ENCODE data around the gene DGKA.

The DGKA gene

DNA sequence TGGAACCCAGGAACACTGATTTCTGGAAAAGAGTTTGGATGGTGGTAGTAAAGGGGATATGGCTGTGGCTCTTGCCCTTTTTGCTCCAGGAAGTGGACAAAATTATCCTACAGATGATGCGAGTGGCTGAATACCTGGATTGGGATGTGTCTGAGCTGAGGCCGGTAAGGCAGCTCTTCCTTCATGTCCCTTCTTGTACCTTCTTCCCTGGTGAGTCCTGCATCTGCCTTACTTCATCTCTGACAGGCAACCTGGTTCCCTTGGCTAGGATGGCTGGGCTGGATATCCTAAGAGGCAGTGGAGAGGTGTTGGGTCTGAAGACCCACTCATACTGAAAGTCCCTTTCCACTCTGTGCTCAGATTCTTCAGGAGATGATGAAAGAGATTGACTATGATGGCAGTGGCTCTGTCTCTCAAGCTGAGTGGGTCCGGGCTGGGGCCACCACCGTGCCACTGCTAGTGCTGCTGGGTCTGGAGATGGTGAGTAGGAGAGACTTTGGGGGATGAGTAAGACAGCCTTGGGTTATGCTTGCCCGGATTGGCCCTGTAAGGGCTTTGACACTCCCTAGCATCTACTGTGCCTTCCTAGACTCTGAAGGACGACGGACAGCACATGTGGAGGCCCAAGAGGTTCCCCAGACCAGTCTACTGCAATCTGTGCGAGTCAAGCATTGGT lies 8.0 kb downstream of the DGKA start:
- ATAC-seq: no peak
- TF ChIP-seq ESRRG (CRISPR knock-in tag; IDR thresholded peaks at IDR 0.05) (no peak), ZFP3 (CRISPR knock-in tag; IDR thresholded peaks at IDR 0.05) (no peak), CSDC2 (CRISPR knock-in tag; IDR thresholded peaks at IDR 0.05) (no peak), ZC3H10 (CRISPR knock-in tag; IDR thresholded peaks at IDR 0.05) (no peak), ISL1 (CRISPR knock-in tag; IDR thresholded peaks at IDR 0.05) (no peak), BACH2 (CRISPR knock-in tag; IDR thresholded peaks at IDR 0.05; ENCODE audit: borderline replicate concordance) (no peak), ZNF8 (CRISPR knock-in tag; IDR thresholded peaks at IDR 0.05) (no peak), SNAI2 (CRISPR knock-in tag; IDR thresholded peaks at IDR 0.05) (no peak), GLIS3 (CRISPR knock-in tag; IDR thresholded peaks at IDR 0.05) (no peak), ZNF70 (CRISPR knock-in tag; IDR thresholded peaks at IDR 0.05) (no peak), ARNTL (CRISPR knock-in tag; IDR thresholded peaks at IDR 0.05; ENCODE audit: borderline replicate concordance, low read depth) (no peak)
- TF ChIP-seq, protein P1, sequence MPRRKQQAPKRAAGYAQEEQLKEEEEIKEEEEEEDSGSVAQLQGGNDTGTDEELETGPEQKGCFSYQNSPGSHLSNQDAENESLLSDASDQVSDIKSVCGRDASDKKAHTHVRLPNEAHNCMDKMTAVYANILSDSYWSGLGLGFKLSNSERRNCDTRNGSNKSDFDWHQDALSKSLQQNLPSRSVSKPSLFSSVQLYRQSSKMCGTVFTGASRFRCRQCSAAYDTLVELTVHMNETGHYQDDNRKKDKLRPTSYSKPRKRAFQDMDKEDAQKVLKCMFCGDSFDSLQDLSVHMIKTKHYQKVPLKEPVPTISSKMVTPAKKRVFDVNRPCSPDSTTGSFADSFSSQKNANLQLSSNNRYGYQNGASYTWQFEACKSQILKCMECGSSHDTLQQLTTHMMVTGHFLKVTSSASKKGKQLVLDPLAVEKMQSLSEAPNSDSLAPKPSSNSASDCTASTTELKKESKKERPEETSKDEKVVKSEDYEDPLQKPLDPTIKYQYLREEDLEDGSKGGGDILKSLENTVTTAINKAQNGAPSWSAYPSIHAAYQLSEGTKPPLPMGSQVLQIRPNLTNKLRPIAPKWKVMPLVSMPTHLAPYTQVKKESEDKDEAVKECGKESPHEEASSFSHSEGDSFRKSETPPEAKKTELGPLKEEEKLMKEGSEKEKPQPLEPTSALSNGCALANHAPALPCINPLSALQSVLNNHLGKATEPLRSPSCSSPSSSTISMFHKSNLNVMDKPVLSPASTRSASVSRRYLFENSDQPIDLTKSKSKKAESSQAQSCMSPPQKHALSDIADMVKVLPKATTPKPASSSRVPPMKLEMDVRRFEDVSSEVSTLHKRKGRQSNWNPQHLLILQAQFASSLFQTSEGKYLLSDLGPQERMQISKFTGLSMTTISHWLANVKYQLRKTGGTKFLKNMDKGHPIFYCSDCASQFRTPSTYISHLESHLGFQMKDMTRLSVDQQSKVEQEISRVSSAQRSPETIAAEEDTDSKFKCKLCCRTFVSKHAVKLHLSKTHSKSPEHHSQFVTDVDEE (CRISPR knock-in tag; IDR thresholded peaks at IDR 0.05): no peak
- TF ChIP-seq, protein P2, sequence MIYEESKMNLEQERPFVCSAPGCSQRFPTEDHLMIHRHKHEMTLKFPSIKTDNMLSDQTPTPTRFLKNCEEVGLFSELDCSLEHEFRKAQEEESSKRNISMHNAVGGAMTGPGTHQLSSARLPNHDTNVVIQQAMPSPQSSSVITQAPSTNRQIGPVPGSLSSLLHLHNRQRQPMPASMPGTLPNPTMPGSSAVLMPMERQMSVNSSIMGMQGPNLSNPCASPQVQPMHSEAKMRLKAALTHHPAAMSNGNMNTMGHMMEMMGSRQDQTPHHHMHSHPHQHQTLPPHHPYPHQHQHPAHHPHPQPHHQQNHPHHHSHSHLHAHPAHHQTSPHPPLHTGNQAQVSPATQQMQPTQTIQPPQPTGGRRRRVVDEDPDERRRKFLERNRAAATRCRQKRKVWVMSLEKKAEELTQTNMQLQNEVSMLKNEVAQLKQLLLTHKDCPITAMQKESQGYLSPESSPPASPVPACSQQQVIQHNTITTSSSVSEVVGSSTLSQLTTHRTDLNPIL (CRISPR knock-in tag; IDR thresholded peaks at IDR 0.05; ENCODE audit: low read depth): no peak
- TF ChIP-seq, protein P3, sequence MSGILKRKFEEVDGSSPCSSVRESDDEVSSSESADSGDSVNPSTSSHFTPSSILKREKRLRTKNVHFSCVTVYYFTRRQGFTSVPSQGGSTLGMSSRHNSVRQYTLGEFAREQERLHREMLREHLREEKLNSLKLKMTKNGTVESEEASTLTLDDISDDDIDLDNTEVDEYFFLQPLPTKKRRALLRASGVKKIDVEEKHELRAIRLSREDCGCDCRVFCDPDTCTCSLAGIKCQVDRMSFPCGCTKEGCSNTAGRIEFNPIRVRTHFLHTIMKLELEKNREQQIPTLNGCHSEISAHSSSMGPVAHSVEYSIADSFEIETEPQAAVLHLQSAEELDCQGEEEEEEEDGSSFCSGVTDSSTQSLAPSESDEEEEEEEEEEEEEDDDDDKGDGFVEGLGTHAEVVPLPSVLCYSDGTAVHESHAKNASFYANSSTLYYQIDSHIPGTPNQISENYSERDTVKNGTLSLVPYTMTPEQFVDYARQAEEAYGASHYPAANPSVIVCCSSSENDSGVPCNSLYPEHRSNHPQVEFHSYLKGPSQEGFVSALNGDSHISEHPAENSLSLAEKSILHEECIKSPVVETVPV (CRISPR knock-in tag; IDR thresholded peaks at IDR 0.05): no peak

DNA sequence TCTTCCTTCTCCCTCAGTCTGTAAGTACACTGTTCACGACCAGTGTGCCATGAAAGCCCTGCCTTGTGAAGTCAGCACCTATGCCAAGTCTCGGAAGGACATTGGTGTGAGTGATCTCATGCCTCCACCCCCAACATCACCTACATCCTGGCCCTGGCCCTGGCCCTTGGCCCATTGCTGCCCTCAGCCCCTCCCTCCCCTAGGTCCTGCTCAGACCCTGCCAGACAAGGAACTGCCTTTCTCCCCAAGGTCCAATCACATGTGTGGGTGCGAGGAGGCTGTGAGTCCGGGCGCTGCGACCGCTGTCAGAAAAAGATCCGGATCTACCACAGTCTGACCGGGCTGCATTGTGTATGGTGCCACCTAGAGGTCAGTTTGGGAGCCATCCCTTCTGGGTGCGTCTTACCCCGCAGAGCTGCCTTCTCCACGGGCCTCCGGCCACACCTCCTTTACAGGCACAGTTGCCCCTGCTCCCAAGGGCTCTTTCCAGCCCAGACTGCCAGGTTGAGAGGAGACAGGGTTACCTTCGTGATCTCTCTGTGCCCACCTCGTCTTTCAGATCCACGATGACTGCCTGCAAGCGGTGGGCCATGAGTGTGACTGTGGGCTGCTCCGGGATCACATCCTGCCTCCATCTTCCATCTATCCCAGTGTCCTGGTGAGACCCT lies 9.2 kb downstream of the DGKA start:
- no peak for TF ChIP-seq SNAI2 (CRISPR knock-in tag; IDR thresholded peaks at IDR 0.05)
- TF ChIP-seq ZFP3 (CRISPR knock-in tag; IDR thresholded peaks at IDR 0.05): no peak
- TF ChIP-seq, protein P2 (CRISPR knock-in tag; IDR thresholded peaks at IDR 0.05; ENCODE audit: low read depth): no peak
- TF ChIP-seq, protein P4, sequence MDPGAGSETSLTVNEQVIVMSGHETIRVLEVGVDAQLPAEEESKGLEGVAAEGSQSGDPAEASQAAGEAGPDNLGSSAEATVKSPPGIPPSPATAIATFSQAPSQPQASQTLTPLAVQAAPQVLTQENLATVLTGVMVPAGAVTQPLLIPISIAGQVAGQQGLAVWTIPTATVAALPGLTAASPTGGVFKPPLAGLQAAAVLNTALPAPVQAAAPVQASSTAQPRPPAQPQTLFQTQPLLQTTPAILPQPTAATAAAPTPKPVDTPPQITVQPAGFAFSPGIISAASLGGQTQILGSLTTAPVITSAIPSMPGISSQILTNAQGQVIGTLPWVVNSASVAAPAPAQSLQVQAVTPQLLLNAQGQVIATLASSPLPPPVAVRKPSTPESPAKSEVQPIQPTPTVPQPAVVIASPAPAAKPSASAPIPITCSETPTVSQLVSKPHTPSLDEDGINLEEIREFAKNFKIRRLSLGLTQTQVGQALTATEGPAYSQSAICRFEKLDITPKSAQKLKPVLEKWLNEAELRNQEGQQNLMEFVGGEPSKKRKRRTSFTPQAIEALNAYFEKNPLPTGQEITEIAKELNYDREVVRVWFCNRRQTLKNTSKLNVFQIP (CRISPR knock-in tag; IDR thresholded peaks at IDR 0.05; ENCODE audit: borderline replicate concordance, low read depth): no peak
- TF ChIP-seq ZNF8 (CRISPR knock-in tag; IDR thresholded peaks at IDR 0.05): no peak
- peak; percentile 43; the same call in 1 of the 2 replicates for TF ChIP-seq ZNF70 (CRISPR knock-in tag; IDR thresholded peaks at IDR 0.05)

DNA sequence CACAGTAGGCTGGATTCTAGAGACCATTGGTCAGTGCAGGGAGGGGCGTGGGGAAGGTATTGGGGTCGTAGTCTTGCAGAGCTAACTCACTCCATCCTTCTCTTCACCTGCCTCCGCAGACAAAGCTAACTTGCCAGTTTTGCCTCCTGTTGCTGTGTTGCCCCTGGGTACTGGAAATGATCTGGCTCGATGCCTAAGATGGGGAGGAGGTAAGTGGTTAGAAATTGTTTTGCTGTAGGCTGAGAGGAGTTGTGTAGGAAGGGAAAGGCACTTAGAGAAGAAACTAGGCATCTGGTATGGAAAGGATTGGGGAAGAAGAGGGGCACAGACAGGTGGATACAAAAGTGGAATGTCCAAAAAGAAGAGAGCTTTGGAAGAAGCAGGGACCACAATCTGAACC lies 11.1 kb downstream of the DGKA start:
- TF ChIP-seq ISL1 (CRISPR knock-in tag; IDR thresholded peaks at IDR 0.05): no peak
- TF ChIP-seq, protein P2 (CRISPR knock-in tag; IDR thresholded peaks at IDR 0.05; ENCODE audit: low read depth): no peak
- TF ChIP-seq, protein P3 (CRISPR knock-in tag; IDR thresholded peaks at IDR 0.05): no peak
- no peak for TF ChIP-seq SNAI2 (CRISPR knock-in tag; IDR thresholded peaks at IDR 0.05)
- TF ChIP-seq, protein P5, sequence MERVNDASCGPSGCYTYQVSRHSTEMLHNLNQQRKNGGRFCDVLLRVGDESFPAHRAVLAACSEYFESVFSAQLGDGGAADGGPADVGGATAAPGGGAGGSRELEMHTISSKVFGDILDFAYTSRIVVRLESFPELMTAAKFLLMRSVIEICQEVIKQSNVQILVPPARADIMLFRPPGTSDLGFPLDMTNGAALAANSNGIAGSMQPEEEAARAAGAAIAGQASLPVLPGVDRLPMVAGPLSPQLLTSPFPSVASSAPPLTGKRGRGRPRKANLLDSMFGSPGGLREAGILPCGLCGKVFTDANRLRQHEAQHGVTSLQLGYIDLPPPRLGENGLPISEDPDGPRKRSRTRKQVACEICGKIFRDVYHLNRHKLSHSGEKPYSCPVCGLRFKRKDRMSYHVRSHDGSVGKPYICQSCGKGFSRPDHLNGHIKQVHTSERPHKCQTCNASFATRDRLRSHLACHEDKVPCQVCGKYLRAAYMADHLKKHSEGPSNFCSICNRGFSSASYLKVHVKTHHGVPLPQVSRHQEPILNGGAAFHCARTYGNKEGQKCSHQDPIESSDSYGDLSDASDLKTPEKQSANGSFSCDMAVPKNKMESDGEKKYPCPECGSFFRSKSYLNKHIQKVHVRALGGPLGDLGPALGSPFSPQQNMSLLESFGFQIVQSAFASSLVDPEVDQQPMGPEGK (CRISPR knock-in tag; IDR thresholded peaks at IDR 0.05; ENCODE audit: borderline replicate concordance): no peak
- no peak for TF ChIP-seq ZC3H10 (CRISPR knock-in tag; IDR thresholded peaks at IDR 0.05)
- no peak for TF ChIP-seq RARB (CRISPR knock-in tag; IDR thresholded peaks at IDR 0.05)
- no peak for TF ChIP-seq BACH2 (CRISPR knock-in tag; IDR thresholded peaks at IDR 0.05; ENCODE audit: borderline replicate concordance)
- TF ChIP-seq, protein P4 (CRISPR knock-in tag; IDR thresholded peaks at IDR 0.05; ENCODE audit: borderline replicate concordance, low read depth): no peak
- no peak for TF ChIP-seq GLIS3 (CRISPR knock-in tag; IDR thresholded peaks at IDR 0.05)
- no peak for TF ChIP-seq ZNF8 (CRISPR knock-in tag; IDR thresholded peaks at IDR 0.05)
- no peak for TF ChIP-seq TCF4 (CRISPR knock-in tag; IDR thresholded peaks at IDR 0.05; ENCODE audit: borderline replicate concordance)
- TF ChIP-seq OSR1 (CRISPR knock-in tag; IDR thresholded peaks at IDR 0.05): no peak
- TF ChIP-seq ZNF70 (CRISPR knock-in tag; IDR thresholded peaks at IDR 0.05): no peak
- ATAC-seq: no peak

More for the DNA sequence above, 9.2 kb downstream of the DGKA start:
- peak; percentile 100 for ATAC-seq
